Loucy (cell line): Measurements from ENCODE around the gene EBI3.

Experiments
- H2AFZ ChIP-seq: fragments of 200-600 bp; sonication (generic); 2 replicates; pipeline ENCODE4 v1.6.0; 2016; ENCODE audit warnings: antibody characterized with exemption, mild to moderate bottlenecking, low read length, moderate library complexity
- H3F3A ChIP-seq: fragments of 200-600 bp; 2 replicates; pipeline ENCODE4 v1.6.0; 2016; ENCODE audit warnings: antibody characterized with exemption, low read depth, mild to moderate bottlenecking
- H3K27me3 ChIP-seq: fragments of 200-600 bp; sonication (generic); 2 replicates; pipeline ENCODE4 v1.6.1; 2014; ENCODE audit warnings: low read length, mild to moderate bottlenecking; ENCODE audit not compliant: insufficient read depth, poor library complexity, severe bottlenecking
- H3K36me3 ChIP-seq: fragments of 200-600 bp; sonication (generic); 2 replicates; pipeline ENCODE4 v1.6.1; 2016; ENCODE audit warnings: low read length; ENCODE audit not compliant: insufficient read depth
- H3K4me1 ChIP-seq: fragments of 200-600 bp; sonication (generic); 2 replicates; pipeline ENCODE4 v1.5.1; 2014; ENCODE audit warnings: low read length, mild to moderate bottlenecking; ENCODE audit not compliant: insufficient read depth, poor library complexity, severe bottlenecking
- H3K4me2 ChIP-seq: fragments of 200-600 bp; sonication (generic); 2 replicates; pipeline ENCODE4 v1.6.0; 2014; ENCODE audit warnings: antibody characterized with exemption, low read length, low read depth, mild to moderate bottlenecking; ENCODE audit not compliant: poor library complexity, severe bottlenecking
- H3K4me3 ChIP-seq: fragments of 200-600 bp; sonication (generic); 2 replicates; pipeline ENCODE4 v1.5.1; 2014; ENCODE audit warnings: low read length, mild to moderate bottlenecking, mixed read lengths; ENCODE audit not compliant: poor library complexity, severe bottlenecking
- H3K79me2 ChIP-seq: fragments of 200-600 bp; sonication (generic); 2 replicates; pipeline ENCODE4 v1.6.1; 2014; ENCODE audit warnings: low read length; ENCODE audit not compliant: insufficient read depth
- H3K9ac ChIP-seq: fragments of 200-600 bp; sonication (generic); 2 replicates; pipeline ENCODE4 v1.6.0; 2014; ENCODE audit warnings: mild to moderate bottlenecking, low read depth, low read length, moderate library complexity; ENCODE audit not compliant: poor library complexity, severe bottlenecking
- H3K9me2 ChIP-seq: fragments of 200-600 bp; sonication (generic); replicated peaks from 2 replicates; pipeline ENCODE4 v1.6.1; 2016; ENCODE audit warnings: low read depth, low read length, mixed read lengths
- H3K9me3 ChIP-seq: fragments of 200-600 bp; sonication (generic); 2 replicates; pipeline ENCODE4 v1.6.1; 2014; ENCODE audit warnings: mild to moderate bottlenecking, antibody characterized with exemption, low read length, low read depth; ENCODE audit not compliant: insufficient read depth
- H4K20me1 ChIP-seq: fragments of 200-600 bp; sonication (generic); 2 replicates; pipeline ENCODE4 v1.6.0; 2014; ENCODE audit warnings: antibody characterized with exemption, low read length, mild to moderate bottlenecking; ENCODE audit not compliant: insufficient read depth, poor library complexity, severe bottlenecking
- EZH2phosphoT487 ChIP-seq: fragments of 200-600 bp; IDR thresholded peaks from 2 replicates; pipeline ENCODE4 v1.6.1; 2018; ENCODE audit warnings: antibody characterized with exemption, mild to moderate bottlenecking, moderate library complexity, borderline replicate concordance
- TF ChIP-seq, protein P1 (sequence below): fragments of 200-600 bp; sonication (generic); conservative IDR thresholded peaks from 2 replicates; pipeline ENCODE4 v1.5.1; 2014; ENCODE audit warnings: mild to moderate bottlenecking, antibody characterized with exemption, low read length

The EBI3 gene

DNA sequence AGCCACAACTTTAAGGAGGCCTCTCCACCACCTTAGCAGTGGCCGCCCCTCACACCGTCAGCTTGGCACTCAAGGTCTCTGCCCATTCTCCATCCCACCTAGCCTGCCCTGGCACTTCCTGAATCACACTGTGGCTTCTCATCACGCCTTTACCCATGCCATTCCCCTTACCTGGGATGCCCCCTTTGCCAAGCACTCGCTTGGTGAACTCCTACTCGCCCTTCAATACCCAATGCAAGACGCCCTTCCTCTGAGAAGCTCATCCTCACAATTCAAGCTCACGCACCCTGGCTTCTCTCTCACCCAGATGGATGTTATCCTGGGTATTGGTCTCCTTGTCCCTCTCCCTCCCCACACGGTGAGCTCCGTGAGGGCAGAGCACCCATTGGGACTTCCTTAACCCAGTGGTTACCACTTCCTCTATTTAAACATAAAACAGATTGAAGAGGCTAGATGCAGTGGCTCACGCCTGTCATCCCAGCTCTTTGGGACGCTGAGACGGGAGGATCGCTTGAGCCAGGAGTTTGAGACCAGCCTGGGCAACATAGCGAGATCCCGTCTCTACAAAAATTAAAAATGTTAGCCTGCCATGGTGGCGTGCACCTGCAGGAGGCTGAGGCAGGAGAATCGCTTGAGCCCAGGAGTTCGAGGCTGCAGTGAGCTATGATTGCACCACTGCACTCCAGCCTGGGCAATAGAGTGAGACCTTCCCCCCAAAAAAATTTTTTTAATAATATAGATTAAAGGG is 37.1 kb downstream of the EBI3 start:
- peaks cover 3% of the 10 kb centered on the region for H4K20me1 ChIP-seq
- no peak overlapping the region for H3K4me2 ChIP-seq
- no peaks in the 10 kb centered on the region for H3K27me3 ChIP-seq
- no peaks in the 10 kb centered on the region for H3K4me1 ChIP-seq
- H3K9me2 ChIP-seq, result no peaks in the 10 kb centered on the region
- H3F3A ChIP-seq, result no peaks in the 10 kb centered on the region
- no peaks in the 10 kb centered on the region for H3K9me3 ChIP-seq
- H2AFZ ChIP-seq, result no peak overlapping the region
- H3K4me3 ChIP-seq, result no peak overlapping the region
- TF ChIP-seq, protein P1, sequence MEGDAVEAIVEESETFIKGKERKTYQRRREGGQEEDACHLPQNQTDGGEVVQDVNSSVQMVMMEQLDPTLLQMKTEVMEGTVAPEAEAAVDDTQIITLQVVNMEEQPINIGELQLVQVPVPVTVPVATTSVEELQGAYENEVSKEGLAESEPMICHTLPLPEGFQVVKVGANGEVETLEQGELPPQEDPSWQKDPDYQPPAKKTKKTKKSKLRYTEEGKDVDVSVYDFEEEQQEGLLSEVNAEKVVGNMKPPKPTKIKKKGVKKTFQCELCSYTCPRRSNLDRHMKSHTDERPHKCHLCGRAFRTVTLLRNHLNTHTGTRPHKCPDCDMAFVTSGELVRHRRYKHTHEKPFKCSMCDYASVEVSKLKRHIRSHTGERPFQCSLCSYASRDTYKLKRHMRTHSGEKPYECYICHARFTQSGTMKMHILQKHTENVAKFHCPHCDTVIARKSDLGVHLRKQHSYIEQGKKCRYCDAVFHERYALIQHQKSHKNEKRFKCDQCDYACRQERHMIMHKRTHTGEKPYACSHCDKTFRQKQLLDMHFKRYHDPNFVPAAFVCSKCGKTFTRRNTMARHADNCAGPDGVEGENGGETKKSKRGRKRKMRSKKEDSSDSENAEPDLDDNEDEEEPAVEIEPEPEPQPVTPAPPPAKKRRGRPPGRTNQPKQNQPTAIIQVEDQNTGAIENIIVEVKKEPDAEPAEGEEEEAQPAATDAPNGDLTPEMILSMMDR, result no peak
- TF ChIP-seq EZH2phosphoT487, result no peak
- H3K9ac ChIP-seq, result no peak overlapping the region
- peaks cover 19% of the 10 kb centered on the region; the same call in 1 of the 2 replicates for H3K36me3 ChIP-seq
- H3K79me2 ChIP-seq, result no peaks in the 10 kb centered on the region

GRCh38 chr19:4267101-4267900 is 38.0 kb downstream of the EBI3 start:
- no peak overlapping the region for H3K4me2 ChIP-seq
- no peak overlapping the region for H3K9ac ChIP-seq
- H3K36me3 ChIP-seq, result peaks cover 15% of the 10 kb centered on the region; the same call in 1 of the 2 replicates
- H2AFZ ChIP-seq, result no peak overlapping the region
- H3K27me3 ChIP-seq, result no peaks in the 10 kb centered on the region
- no peak overlapping the region for H3K4me3 ChIP-seq
- peaks cover 3% of the 10 kb centered on the region for H4K20me1 ChIP-seq
- H3K9me3 ChIP-seq, result no peaks in the 10 kb centered on the region
- no peaks in the 10 kb centered on the region for H3K4me1 ChIP-seq
- H3K79me2 ChIP-seq, result no peaks in the 10 kb centered on the region
- H3K9me2 ChIP-seq, result no peaks in the 10 kb centered on the region
- H3F3A ChIP-seq, result no peaks in the 10 kb centered on the region
- TF ChIP-seq EZH2phosphoT487, result no peak
- TF ChIP-seq, protein P1, result peak; percentile 77

GRCh38 chr19:4267901-4268815 is 38.8 kb downstream of the EBI3 start:
- Histone ChIP-seq H3K79me2 (no peaks in the 10 kb centered on the region), H3K9ac (no peak overlapping the region), H2AFZ (no peak overlapping the region), H4K20me1 (peaks cover 3% of the 10 kb centered on the region), H3K4me2 (no peak overlapping the region), H3K4me1 (no peaks in the 10 kb centered on the region), H3K9me3 (no peaks in the 10 kb centered on the region), H3K36me3 (peaks cover 11% of the 10 kb centered on the region; the same call in 1 of the 2 replicates), H3K9me2 (no peaks in the 10 kb centered on the region), H3F3A (no peaks in the 10 kb centered on the region), H3K4me3 (no peak overlapping the region), H3K27me3 (no peaks in the 10 kb centered on the region)
- no peak for TF ChIP-seq EZH2phosphoT487
- TF ChIP-seq, protein P1, result no peak
